ENCODE measurements around the gene CRTAC1. TPM values are rescaled to one million over a fixed set of nuclear protein-coding genes. Genes with fewer than 3 reads are reported as not detected.

Gene CRTAC1
- total RNA-seq, 1 donor from 2014 or later: 0.63 TPM

DNA sequence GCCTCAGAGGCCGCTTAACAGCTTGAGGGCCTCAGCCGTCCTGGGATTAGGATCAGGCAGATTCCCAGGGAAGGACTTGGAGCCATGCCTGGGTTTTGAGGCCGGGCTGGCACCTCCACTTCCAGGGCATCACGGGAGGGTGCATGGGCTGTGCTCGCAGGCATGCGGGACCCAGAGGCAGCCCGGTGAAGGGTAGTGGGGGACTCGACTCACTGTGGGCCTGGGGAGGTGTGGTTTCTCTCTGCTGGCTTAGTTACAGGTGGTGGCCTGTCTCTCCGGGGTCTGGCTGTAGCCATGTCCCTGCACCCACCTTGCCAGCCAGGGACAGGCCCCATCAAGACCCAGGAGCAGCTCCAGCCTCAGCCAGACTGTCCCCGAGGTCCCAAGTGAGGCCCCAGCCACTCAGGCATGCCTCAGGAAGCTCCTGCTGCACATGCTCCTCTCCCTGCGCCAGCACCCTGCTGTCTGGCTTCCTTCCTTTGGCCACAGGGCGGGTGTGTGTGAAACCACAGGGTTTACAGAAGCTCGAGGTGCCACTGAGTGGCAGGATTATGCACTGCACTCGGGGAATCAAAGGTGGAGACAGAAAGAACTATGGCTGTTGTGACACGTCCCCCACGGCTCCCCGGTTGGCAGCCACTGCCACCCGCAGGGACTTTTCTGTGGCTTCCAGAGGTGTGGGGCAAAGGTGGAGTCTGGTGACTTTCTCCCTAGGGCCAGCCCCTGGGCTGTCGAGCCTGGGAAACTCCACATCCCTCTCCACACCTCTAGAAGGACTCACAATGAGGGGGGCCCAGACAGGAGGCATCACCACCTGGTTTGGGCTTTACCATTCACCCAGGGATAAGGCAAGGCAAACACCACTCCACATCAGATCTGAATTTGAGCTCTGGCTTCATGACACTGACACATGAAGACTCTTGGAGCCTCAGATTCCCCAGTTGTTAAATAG lies 161.1 kb downstream of the CRTAC1 start:
- Mint-ChIP-seq H3K4me1 (peaks cover 3% of the 10 kb centered on the region), H3K27ac (no peak overlapping the region), H3K36me3 (no peaks in the 10 kb centered on the region), H3K9me3 (no peaks in the 10 kb centered on the region), H3K27me3 (ENCODE audit: low read depth) (peaks cover 53% of the 10 kb centered on the region), H3K4me3 (no peak overlapping the region)
- DNase-seq (ENCODE audit: low spot score in 2 of 2, unreplicated experiment in 2 of 2): peak in 1 of 2 experiments; percentile 67
- TF ChIP-seq CTCF (IDR thresholded peaks at IDR 0.05; ENCODE audit: unreplicated experiment): peak; percentile 39

DNA sequence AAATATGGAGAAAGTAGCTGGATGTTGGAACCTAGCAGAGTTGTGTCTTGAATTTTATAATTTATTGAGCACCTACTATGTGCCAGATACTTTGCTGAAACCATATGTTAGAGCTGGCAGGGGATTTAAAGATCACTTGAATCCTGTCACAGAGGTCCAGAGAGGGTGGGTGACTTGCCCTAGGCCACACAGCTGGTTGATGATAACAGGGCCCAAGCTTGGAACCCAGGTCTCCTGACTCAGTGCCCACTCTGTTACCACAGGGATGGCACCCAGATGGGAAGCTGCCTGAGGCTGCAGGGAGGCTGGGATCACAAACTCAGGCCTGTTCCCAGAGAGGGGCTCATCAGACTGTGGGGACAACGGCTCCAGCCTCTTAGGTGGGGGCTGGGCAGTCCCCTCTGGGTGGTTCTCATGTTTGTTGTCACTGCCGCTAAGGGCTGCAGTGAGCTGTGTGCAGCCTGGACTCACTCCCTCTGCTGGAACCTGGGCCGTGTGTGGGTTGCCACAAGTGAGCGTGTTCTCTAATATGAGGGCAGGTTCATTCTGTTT lies 162.2 kb downstream of the CRTAC1 start:
- TF ChIP-seq CTCF (IDR thresholded peaks at IDR 0.05; ENCODE audit: unreplicated experiment): no peak
- H3K4me3 Mint-ChIP-seq: no peak overlapping the region
- peaks cover 3% of the 10 kb centered on the region for H3K4me1 Mint-ChIP-seq
- peaks cover 53% of the 10 kb centered on the region for H3K27me3 Mint-ChIP-seq (ENCODE audit: low read depth)
- no peaks in the 10 kb centered on the region for H3K36me3 Mint-ChIP-seq
- H3K27ac Mint-ChIP-seq: no peak overlapping the region
- DNase-seq (ENCODE audit: low spot score in 2 of 2, unreplicated experiment in 2 of 2): no peak
- H3K9me3 Mint-ChIP-seq: no peaks in the 10 kb centered on the region

- Mint-ChIP-seq H3K4me3 (no peak overlapping the region), H3K9me3 (no peaks in the 10 kb centered on the region), H3K27me3 (ENCODE audit: low read depth) (peaks cover 52% of the 10 kb centered on the region), H3K36me3 (no peaks in the 10 kb centered on the region), H3K4me1 (peaks cover 3% of the 10 kb centered on the region), H3K27ac (no peak overlapping the region)
- no peak for DNase-seq (ENCODE audit: low spot score in 2 of 2, unreplicated experiment in 2 of 2)
- no peak for TF ChIP-seq CTCF (IDR thresholded peaks at IDR 0.05; ENCODE audit: unreplicated experiment)
Observed at GRCh38 chr10:97867220-97867800, 163.1 kb downstream of the CRTAC1 start.

DNA sequence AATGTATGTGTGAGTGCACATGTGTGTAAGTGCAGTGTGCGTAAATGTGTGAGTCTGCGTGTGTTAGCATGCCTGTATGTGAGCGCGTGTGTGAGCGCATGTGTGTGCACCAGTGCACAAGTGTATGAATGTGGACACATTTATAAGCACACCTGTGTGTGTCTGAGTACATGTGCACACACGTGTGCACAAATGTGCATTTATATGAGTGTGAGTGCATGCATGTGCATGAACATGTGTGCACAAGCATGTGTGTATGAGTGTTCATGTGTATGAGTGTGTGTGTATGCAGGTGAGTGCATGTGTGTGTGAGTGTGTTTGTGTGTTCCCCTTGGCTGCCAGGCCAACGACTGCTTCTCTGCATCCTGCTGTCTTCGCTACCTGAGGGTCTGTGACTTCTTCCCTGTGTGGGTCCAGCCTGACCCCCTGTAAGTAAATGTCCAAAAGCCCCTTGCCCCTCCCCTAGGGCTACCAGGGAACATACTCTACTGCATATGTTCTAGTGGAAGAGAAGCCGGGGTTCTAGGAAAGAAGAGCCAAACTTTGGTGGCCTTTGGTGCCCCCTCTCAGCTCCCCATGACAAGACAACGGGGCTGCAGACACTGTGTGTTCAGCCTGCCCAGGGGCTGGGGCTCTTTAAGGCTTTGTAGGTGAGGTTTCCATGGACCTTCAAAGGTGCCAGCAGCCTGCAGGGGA lies 163.7 kb downstream of the CRTAC1 start:
- no peak for TF ChIP-seq CTCF (IDR thresholded peaks at IDR 0.05; ENCODE audit: unreplicated experiment)
- Mint-ChIP-seq H3K4me1 (peaks cover 3% of the 10 kb centered on the region), H3K4me3 (no peak overlapping the region), H3K9me3 (no peaks in the 10 kb centered on the region), H3K27ac (no peak overlapping the region), H3K27me3 (ENCODE audit: low read depth) (peaks cover 50% of the 10 kb centered on the region), H3K36me3 (no peaks in the 10 kb centered on the region)
- DNase-seq (ENCODE audit: low spot score in 2 of 2, unreplicated experiment in 2 of 2): no peak

DNA sequence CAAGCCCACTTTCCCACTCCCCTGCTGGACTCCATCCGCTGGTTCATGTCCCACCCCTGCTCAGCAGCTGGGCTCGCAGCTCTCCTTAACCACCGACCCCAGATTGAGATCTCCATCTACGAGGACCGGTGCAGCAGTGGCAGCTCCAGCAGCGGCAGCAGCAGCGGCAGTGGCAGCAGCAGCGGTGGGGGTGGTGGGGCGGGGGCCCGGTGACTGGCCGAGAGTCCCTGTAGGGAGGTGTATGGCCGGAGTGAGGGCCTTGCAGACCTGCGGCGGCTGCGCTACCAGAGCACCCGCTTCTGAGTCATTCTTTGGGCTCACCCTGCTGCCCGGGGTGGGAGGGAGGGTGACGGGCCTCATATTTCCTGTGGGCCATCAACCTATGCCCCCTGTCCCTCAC lies 164.9 kb downstream of the CRTAC1 start:
- Mint-ChIP-seq H3K27me3 (ENCODE audit: low read depth) (peaks cover 50% of the 10 kb centered on the region), H3K27ac (no peak overlapping the region), H3K4me1 (peaks cover 3% of the 10 kb centered on the region), H3K4me3 (no peak overlapping the region), H3K9me3 (no peaks in the 10 kb centered on the region), H3K36me3 (no peaks in the 10 kb centered on the region)
- no peak for DNase-seq (ENCODE audit: low spot score in 2 of 2, unreplicated experiment in 2 of 2)
- TF ChIP-seq CTCF (IDR thresholded peaks at IDR 0.05; ENCODE audit: unreplicated experiment): no peak
